GM10266 (cell line): ENCODE data around the gene ITM2B.
A peak's percentile ranks its signal among the peaks of the same experiment; 100 is the strongest.

Experiments used
- DNase-seq: peaks from one replicate; pipeline ENCODE4 v3.0.0; 2012; ENCODE audit errors: extremely low spot score
- CTCF ChIP-seq: IDR thresholded peaks from 2 replicates; pipeline ENCODE4 v1.5.1; 2012; ENCODE audit warnings: mild to moderate bottlenecking, low read depth; ENCODE audit not compliant: control insufficient read depth, insufficient read depth; ENCODE audit errors: missing control alignments

Gene ITM2B

GRCh38 chr13:48230541-48230940 is 2.5 kb upstream of the ITM2B start:
- DNase-seq = no peak
- TF ChIP-seq CTCF = no peak

- no peak for DNase-seq
- no peak for TF ChIP-seq CTCF
These were observed 1.9 kb upstream of the ITM2B start for GRCh38 chr13:48231080-48231479.

DNA sequence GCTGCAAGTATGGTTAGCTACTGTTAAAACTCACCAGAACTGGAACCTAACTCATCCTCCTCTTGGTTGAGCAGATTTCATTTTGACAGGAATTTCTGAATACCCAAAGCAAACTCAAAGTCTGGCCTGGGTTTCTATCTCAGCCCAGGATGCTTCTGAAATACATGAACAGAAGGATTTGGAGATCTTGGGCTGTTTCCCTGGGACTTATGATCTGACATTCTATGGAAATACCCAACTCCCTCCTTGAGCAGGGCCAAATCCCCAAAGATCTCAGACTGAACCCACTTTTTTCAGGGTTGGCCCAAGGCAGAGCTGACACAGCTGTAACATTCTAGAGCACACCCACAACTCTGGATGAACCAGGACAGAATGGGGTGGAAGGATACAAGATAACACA is 1.1 kb upstream of the ITM2B start:
- no peak for TF ChIP-seq CTCF
- DNase-seq = no peak

GRCh38 chr13:48232420-48233045 is 473 bp upstream of the ITM2B start:
- TF ChIP-seq CTCF = no peak
- DNase-seq = no peak

- DNase-seq = no peak
- TF ChIP-seq CTCF = no peak
These were observed 983 bp downstream of the ITM2B start for GRCh38 chr13:48233889-48234488.

DNA sequence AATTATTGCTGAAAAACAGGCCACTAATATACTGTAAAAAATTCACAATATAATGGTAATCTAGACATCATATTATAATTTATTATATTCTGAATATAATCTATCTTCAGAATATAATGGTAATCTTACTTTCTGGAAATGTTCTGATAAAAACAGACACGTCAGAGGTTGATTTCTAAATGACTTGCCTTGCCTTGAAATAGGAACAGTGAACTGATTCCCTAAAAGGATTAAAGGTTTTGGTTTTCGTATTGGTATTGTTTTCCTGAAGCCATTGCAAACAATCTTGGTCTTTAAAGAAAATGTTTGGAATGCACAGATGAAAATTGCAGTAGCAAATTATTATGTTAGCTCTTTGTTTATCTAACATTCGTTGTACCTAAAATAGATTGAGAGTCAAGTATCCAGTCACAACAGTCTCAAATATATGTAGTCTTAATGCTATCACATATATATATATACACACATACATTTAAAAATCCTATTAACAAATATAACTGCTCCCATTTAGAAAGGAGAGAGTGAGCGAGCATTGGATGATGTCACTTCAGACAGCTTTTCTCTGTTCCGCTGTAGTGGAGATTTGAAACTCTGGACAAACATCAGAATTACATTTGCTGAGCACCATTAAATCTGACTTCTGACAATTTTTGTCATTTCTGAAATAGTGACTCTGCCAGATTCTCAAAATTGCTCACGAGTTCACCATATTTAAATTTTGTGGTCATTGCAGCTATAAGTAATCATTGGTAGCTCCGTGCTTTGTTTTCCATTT is 1.7 kb downstream of the ITM2B start:
- TF ChIP-seq CTCF = no peak
- DNase-seq = peak; percentile 27

- DNase-seq = no peak
- no peak for TF ChIP-seq CTCF
These were observed 2.5 kb downstream of the ITM2B start for GRCh38 chr13:48235341-48236135.
